ENCODE measurements around the gene CDH16.
"Not testable (repeated sequence)": the region's sequence is repeated elsewhere in the genome, so short reads cannot be mapped to it uniquely, and the experiment has no call there.

Gene CDH16

GRCh38 chr16:66936889-66937554 is 18.3 kb upstream of the CDH16 start:
- no peak for DNase-seq (ENCODE audit: low read depth, low spot score)
- ChIA-PET CTCF (interaction anchor here (0.8 to 1.7 kb wide), 6 partner anchors 9 to 46 kb away, joined by 3 to 10 read pairs (median 4); no protein-coding TSS in a partner anchor), POLR2A (no interaction called here)
- no peak for TF ChIP-seq CTCF (IDR thresholded peaks at IDR 0.05; ENCODE audit: insufficient read depth, low read length, missing control alignments)
- no peak overlapping the region for H3K4me3 ChIP-seq (ENCODE audit: low read depth, low read length)

GRCh38 chr16:66936462-66936861 is 17.8 kb upstream of the CDH16 start:
- H3K4me3 ChIP-seq (ENCODE audit: low read depth, low read length): peak overlapping the region; percentile 97
- POLR2A ChIA-PET: no interaction called here
- TF ChIP-seq CTCF (IDR thresholded peaks at IDR 0.05; ENCODE audit: insufficient read depth, low read length, missing control alignments): no peak
- CTCF ChIA-PET: interaction anchor here (0.8 to 1.6 kb wide), 5 partner anchors 9 to 46 kb away, joined by 3 to 10 read pairs (median 3); no protein-coding TSS in a partner anchor
- DNase-seq (ENCODE audit: low read depth, low spot score): no peak

- no peak for TF ChIP-seq CTCF (IDR thresholded peaks at IDR 0.05; ENCODE audit: insufficient read depth, low read length, missing control alignments)
- POLR2A ChIA-PET: no interaction called here
- H3K4me3 ChIP-seq (ENCODE audit: low read depth, low read length): peak within 1 kb of the TSS; percentile 97
- CTCF ChIA-PET: interaction anchor here (1.2 to 1.6 kb wide), 4 partner anchors 10 to 45 kb away, joined by 3 to 10 read pairs (median 4); no protein-coding TSS in a partner anchor
- DNase-seq (ENCODE audit: low read depth, low spot score): no peak
These were observed 16.8 kb upstream of the CDH16 start, which contains the start of gene CES2 for GRCh38 chr16:66935314-66936011. Gene CES2, plus strand, starts transcription at chr16:66935516. Its CDS starts 120 bp downstream, at chr16:66935636.

- POLR2A ChIA-PET: interaction anchor here (0.6 kb wide), 1 partner anchor 40 kb away, joined by 3 read pairs; no protein-coding TSS in a partner anchor
- H3K4me3 ChIP-seq (ENCODE audit: low read depth, low read length): peak overlapping the region; percentile 97
- DNase-seq (ENCODE audit: low read depth, low spot score): not testable (repeated sequence)
- CTCF ChIA-PET: interaction anchor here (1.0 to 2.4 kb wide), 3 partner anchors 8 to 40 kb away, joined by 3 to 16 read pairs (median 6); no protein-coding TSS in a partner anchor
These were observed 16.2 kb upstream of the CDH16 start for GRCh38 chr16:66934839-66935313.

GRCh38 chr16:66934138-66934838 is 15.6 kb upstream of the CDH16 start, which contains the start of gene CIAO2B:
Gene CIAO2B, minus strand, starts transcription at chr16:66934402. Its CDS starts 38 bp downstream, at chr16:66934364.
- peak within 1 kb of the TSS; percentile 97 for H3K4me3 ChIP-seq (ENCODE audit: low read depth, low read length)
- ChIA-PET POLR2A (interaction anchor here (0.6 kb wide), 1 partner anchor 39 kb away, joined by 3 read pairs; no protein-coding TSS in a partner anchor), CTCF (interaction anchor here (1.0 to 2.4 kb wide), 4 partner anchors 9 to 39 kb away, joined by 3 to 16 read pairs (median 4); no protein-coding TSS in a partner anchor)
- TF ChIP-seq CTCF (IDR thresholded peaks at IDR 0.05; ENCODE audit: insufficient read depth, low read length, missing control alignments): no peak
- no peak for DNase-seq (ENCODE audit: low read depth, low spot score)

- POLR2A ChIA-PET: no interaction called here
- CTCF ChIA-PET: interaction anchor here (0.6 to 2.4 kb wide), 4 partner anchors 9 to 38 kb away, joined by 3 to 16 read pairs (median 4); no protein-coding TSS in a partner anchor
- DNase-seq (ENCODE audit: low read depth, low spot score): no peak
- H3K4me3 ChIP-seq (ENCODE audit: low read depth, low read length): peak overlapping the region; percentile 97
- no peak for TF ChIP-seq CTCF (IDR thresholded peaks at IDR 0.05; ENCODE audit: insufficient read depth, low read length, missing control alignments)
These were observed 15.1 kb upstream of the CDH16 start for GRCh38 chr16:66933776-66934137.

Measured in AG04449 (cell line).